Measurements from ENCODE around the gene ZDBF2. TPM values are rescaled to one million over a fixed set of nuclear protein-coding genes. Genes with fewer than 3 reads are reported as not detected.
A peak's percentile ranks its signal among the peaks of the same experiment; 100 is the strongest.

Gene ZDBF2
- total RNA-seq, 1 experiment from 2014 or later, result 31.8 TPM

DNA sequence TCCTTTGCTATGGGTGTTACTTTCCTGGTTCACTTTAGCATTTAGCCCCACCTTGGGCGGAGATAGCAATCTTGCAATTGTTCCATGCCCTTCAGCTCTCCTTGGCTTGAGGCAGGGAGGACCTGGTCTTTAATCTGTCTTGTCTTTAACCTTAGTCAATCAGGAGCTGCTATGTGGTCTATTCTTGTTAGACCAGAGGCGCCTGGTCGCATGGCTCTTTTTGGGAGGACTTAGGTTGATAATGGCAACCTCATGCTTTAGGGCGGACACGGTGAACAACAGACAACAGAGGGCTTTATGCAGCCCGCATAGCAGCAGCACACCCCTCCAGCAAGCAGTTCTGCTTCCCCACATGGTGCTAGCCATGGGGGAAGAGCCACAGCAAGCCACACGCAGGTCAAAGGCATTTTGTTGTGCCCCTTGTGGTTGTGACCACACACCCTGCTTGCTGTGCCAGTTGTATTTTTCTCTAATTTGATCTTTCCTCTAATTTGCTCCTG is 17.7 kb upstream of the ZDBF2 start:
- Histone ChIP-seq H2BK5ac (ENCODE audit: insufficient read length, low read length) (no peak overlapping the region), H3K14ac (ENCODE audit: insufficient read depth, low read length) (no peak overlapping the region), H4K8ac (replicated peaks; ENCODE audit: insufficient read length, low read depth, low read length) (no peak overlapping the region), H3K23me2 (ENCODE audit: insufficient read length, low read depth, low read length, poor library complexity, severe bottlenecking) (no peaks in the 10 kb centered on the region), H3K18ac (ENCODE audit: insufficient read length, low read depth, low read length) (no peak overlapping the region), H3K9me3 (ENCODE audit: control insufficient read depth, low read depth, low read length) (no peaks in the 10 kb centered on the region), H3K79me2 (ENCODE audit: insufficient read depth, low read length) (no peaks in the 10 kb centered on the region), H2AFZ (ENCODE audit: low read length) (no peak overlapping the region), H3K79me1 (ENCODE audit: insufficient read depth, low read depth, low read length, poor library complexity, severe bottlenecking) (no peaks in the 10 kb centered on the region), H3K56ac (ENCODE audit: insufficient read length, low read depth, low read length) (no peak overlapping the region), H2BK15ac (ENCODE audit: low read depth, low read length) (no peak overlapping the region), H3K4ac (ENCODE audit: low read depth, low read length) (no peak overlapping the region), H3K27ac (ENCODE audit: insufficient read length, low read depth, low read length) (no peak overlapping the region), H4K5ac (ENCODE audit: insufficient read length, low read depth, low read length) (no peak overlapping the region), H4K20me1 (ENCODE audit: control insufficient read depth, insufficient read depth, insufficient read length) (no peaks in the 10 kb centered on the region), H2BK20ac (ENCODE audit: low read depth, low read length, poor library complexity, severe bottlenecking) (no peak overlapping the region), H4K91ac (ENCODE audit: insufficient read length, low read depth, low read length) (no peak overlapping the region), H2BK120ac (ENCODE audit: low read depth, low read length, poor library complexity, severe bottlenecking) (no peak overlapping the region), H2BK12ac (ENCODE audit: insufficient read length, low read depth, low read length) (no peak overlapping the region), H3K23ac (ENCODE audit: insufficient read length, low read depth, low read length) (no peak overlapping the region), H3K9ac (ENCODE audit: extremely low read depth, insufficient read length, low read length) (no peak overlapping the region), H2AK5ac (ENCODE audit: insufficient read length, low read length) (no peak overlapping the region), H3K27me3 (ENCODE audit: insufficient read depth, low read length) (no peaks in the 10 kb centered on the region), H3T11ph (ENCODE audit: low read length) (no peak overlapping the region), H3K4me2 (ENCODE audit: insufficient read depth, insufficient read length, low read length) (no peak overlapping the region), H3K4me1 (ENCODE audit: insufficient read depth, low read length) (no peaks in the 10 kb centered on the region)
- no CpG with 5 or more reads among the region's 7 CpGs for WGBS (ENCODE audit: extremely low coverage, insufficient read length, low lambda C conversion rate)
- H3K4me3 Mint-ChIP-seq, result no peak overlapping the region
- no peaks in the 10 kb centered on the region; a peak in 1 of 7 replicates for H3K36me3 Mint-ChIP-seq (ENCODE audit: insufficient read depth in 1 of 3, low read depth in 3 of 3)
- DNase-seq, result no peak
- TF ChIP-seq, protein P1, sequence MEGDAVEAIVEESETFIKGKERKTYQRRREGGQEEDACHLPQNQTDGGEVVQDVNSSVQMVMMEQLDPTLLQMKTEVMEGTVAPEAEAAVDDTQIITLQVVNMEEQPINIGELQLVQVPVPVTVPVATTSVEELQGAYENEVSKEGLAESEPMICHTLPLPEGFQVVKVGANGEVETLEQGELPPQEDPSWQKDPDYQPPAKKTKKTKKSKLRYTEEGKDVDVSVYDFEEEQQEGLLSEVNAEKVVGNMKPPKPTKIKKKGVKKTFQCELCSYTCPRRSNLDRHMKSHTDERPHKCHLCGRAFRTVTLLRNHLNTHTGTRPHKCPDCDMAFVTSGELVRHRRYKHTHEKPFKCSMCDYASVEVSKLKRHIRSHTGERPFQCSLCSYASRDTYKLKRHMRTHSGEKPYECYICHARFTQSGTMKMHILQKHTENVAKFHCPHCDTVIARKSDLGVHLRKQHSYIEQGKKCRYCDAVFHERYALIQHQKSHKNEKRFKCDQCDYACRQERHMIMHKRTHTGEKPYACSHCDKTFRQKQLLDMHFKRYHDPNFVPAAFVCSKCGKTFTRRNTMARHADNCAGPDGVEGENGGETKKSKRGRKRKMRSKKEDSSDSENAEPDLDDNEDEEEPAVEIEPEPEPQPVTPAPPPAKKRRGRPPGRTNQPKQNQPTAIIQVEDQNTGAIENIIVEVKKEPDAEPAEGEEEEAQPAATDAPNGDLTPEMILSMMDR (conservative IDR thresholded peaks at IDR 0.05), result no peak
- H3K27me3 Mint-ChIP-seq (ENCODE audit: low read depth), result no peaks in the 10 kb centered on the region; the same call in 1 of the 2 replicates
- H3K4me1 Mint-ChIP-seq, result peaks cover 22 to 34% of the 10 kb centered on the region in 2 experiments
- no peaks in the 10 kb centered on the region; a peak in 2 of 5 replicates for H3K9me3 Mint-ChIP-seq
- H3K27ac Mint-ChIP-seq, result peak overlapping the region in 1 of 3 experiments; percentile 28; a peak in 1 of 7 replicates

Data from H9 (cell line).